ENCODE results near the gene AKR1B15.

AKR1B15 gene

GRCh38 chr7:134611611-134612151 lies 62.8 kb downstream of the AKR1B15 start:
- H3K27me3 ChIP-seq (ENCODE audit: insufficient read depth, poor library complexity, severe bottlenecking): no peaks in the 10 kb centered on the region
- ATAC-seq (ENCODE audit: low read depth): no peak
- TF ChIP-seq CTCF (IDR thresholded peaks at IDR 0.05; ENCODE audit: poor library complexity, severe bottlenecking): no peak

DNA sequence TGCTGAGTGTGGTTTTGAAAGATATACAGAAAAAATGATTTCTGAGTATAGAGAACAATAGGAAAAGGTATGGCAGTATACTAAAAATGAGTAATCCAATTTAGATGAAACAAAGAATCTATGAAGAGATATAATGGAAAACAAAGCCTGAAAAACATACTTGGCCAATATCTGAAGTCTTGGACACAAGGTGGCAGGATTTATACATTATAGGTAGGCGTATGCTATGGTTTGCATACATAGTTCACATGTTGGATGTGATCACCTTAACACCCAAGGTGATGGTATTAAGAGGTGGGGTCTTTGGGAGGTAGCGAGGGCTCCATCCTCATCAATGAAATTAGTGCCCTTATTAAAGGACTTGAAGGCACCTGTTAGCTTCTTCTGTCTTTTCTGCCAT lies 63.3 kb downstream of the AKR1B15 start:
- no peak for TF ChIP-seq CTCF (IDR thresholded peaks at IDR 0.05; ENCODE audit: poor library complexity, severe bottlenecking)
- Histone ChIP-seq H3K9me3 (ENCODE audit: severe bottlenecking) (no peaks in the 10 kb centered on the region), H3K27me3 (ENCODE audit: insufficient read depth, poor library complexity, severe bottlenecking) (no peaks in the 10 kb centered on the region), H3K27ac (ENCODE audit: poor library complexity, severe bottlenecking) (no peak overlapping the region), H3K4me1 (ENCODE audit: insufficient read depth, poor library complexity, severe bottlenecking) (peaks cover 19% of the 10 kb centered on the region), H3K4me3 (ENCODE audit: severe bottlenecking) (no peak overlapping the region), H3K36me3 (ENCODE audit: low read depth) (no peaks in the 10 kb centered on the region)
- ATAC-seq (ENCODE audit: low read depth): no peak
- DNase-seq (ENCODE audit: low spot score): no peak

More at GRCh38 chr7:134611611-134612151, 62.8 kb downstream of the AKR1B15 start:
- Histone ChIP-seq H3K9me3 (ENCODE audit: severe bottlenecking) (no peaks in the 10 kb centered on the region), H3K4me1 (ENCODE audit: insufficient read depth, poor library complexity, severe bottlenecking) (peaks cover 19% of the 10 kb centered on the region), H3K36me3 (ENCODE audit: low read depth) (no peaks in the 10 kb centered on the region), H3K27ac (ENCODE audit: poor library complexity, severe bottlenecking) (no peak overlapping the region), H3K4me3 (ENCODE audit: severe bottlenecking) (no peak overlapping the region)
- DNase-seq (ENCODE audit: low spot score): no peak

GRCh38 chr7:134613623-134614347 lies 64.9 kb downstream of the AKR1B15 start:
- Histone ChIP-seq H3K27me3 (ENCODE audit: insufficient read depth, poor library complexity, severe bottlenecking) (no peaks in the 10 kb centered on the region), H3K9me3 (ENCODE audit: severe bottlenecking) (no peaks in the 10 kb centered on the region), H3K4me1 (ENCODE audit: insufficient read depth, poor library complexity, severe bottlenecking) (peaks cover 23% of the 10 kb centered on the region), H3K4me3 (ENCODE audit: severe bottlenecking) (no peak overlapping the region), H3K36me3 (ENCODE audit: low read depth) (no peaks in the 10 kb centered on the region), H3K27ac (ENCODE audit: poor library complexity, severe bottlenecking) (peak overlapping the region; percentile 85)
- ATAC-seq (ENCODE audit: low read depth) (peak; percentile 92), DNase-seq (ENCODE audit: low spot score) (no peak)
- peak; percentile 24 for TF ChIP-seq CTCF (IDR thresholded peaks at IDR 0.05; ENCODE audit: poor library complexity, severe bottlenecking)

DNA sequence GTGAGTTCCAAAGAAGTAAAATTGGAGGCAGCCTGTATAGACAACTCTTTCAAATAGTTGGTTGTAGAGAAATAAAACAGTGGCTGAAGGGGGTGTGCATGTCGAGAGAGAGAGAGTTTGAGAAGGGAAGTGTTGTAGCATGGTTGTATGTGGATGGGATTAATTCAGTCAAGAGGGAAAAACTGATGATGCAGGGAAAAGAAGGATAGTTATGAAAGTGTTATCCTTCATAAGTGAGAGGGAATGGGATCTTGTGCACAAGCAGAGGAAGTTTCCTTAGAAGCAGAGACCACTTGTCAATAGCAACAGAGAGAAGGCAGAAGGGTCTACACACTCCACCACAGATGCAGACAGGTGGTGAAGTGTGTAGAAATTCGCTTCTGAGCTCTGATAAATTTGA lies 67.7 kb downstream of the AKR1B15 start:
- DNase-seq (ENCODE audit: low spot score) (no peak), ATAC-seq (ENCODE audit: low read depth) (no peak)
- Histone ChIP-seq H3K36me3 (ENCODE audit: low read depth) (no peaks in the 10 kb centered on the region), H3K4me1 (ENCODE audit: insufficient read depth, poor library complexity, severe bottlenecking) (peaks cover 40% of the 10 kb centered on the region), H3K27me3 (ENCODE audit: insufficient read depth, poor library complexity, severe bottlenecking) (no peaks in the 10 kb centered on the region), H3K27ac (ENCODE audit: poor library complexity, severe bottlenecking) (no peak overlapping the region), H3K4me3 (ENCODE audit: severe bottlenecking) (no peak overlapping the region), H3K9me3 (ENCODE audit: severe bottlenecking) (no peaks in the 10 kb centered on the region)
- no peak for TF ChIP-seq CTCF (IDR thresholded peaks at IDR 0.05; ENCODE audit: poor library complexity, severe bottlenecking)

Measured in RWPE2 (cell line).